ENCODE results near the gene SLC6A12.

GRCh38 chr12:207804-208203, 6.2 kb downstream of the SLC6A12 start:
- TF ChIP-seq CTCF (IDR thresholded peaks at IDR 0.05) (no peak), POLR2A (IDR thresholded peaks at IDR 0.05) (no peak), EP300 (IDR thresholded peaks at IDR 0.05; ENCODE audit: low read depth) (no peak), POLR2AphosphoS5 (IDR thresholded peaks at IDR 0.05) (no peak)
